ENCODE measurements around the gene ATP9A. TPM values are rescaled to one million over a fixed set of nuclear protein-coding genes. Genes with fewer than 3 reads are reported as not detected.

Gene ATP9A
- polyA plus RNA-seq, 1 donor from 2014 or later, result 56.1 TPM

DNA sequence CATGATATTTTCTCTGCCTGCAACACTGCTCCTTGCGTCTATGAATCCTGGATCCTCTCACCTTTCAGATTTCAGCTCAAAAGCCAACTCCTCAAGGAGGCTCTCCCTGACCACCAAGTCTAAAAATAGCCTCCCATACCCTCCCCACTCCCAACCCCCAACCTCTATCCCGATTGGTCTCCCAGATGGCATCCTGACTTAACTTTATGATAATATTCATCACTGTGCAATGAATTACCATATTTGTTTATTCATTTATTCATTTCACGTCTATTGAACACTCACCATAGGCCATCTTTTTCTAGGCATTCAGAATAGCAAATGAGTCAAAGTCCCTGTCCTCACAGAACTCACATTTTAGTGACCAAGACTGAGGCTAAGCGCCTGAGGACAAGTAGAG, 183.0 kb downstream of the ATP9A start:
- H3K4me3 ChIP-seq (ENCODE audit: low read length), result no peak overlapping the region
- H3K36me3 ChIP-seq (ENCODE audit: insufficient read depth, low read length), result no peaks in the 10 kb centered on the region
- H3K27me3 ChIP-seq (ENCODE audit: insufficient read depth, low read depth, low read length), result no peaks in the 10 kb centered on the region
- no peaks in the 10 kb centered on the region for H4K20me1 ChIP-seq (ENCODE audit: insufficient read depth)
- no peak overlapping the region for H2AFZ ChIP-seq (ENCODE audit: low read depth, low read length)
- no peak overlapping the region for H3K9ac ChIP-seq (ENCODE audit: low read length)
- no peaks in the 10 kb centered on the region for H3F3A ChIP-seq (ENCODE audit: insufficient read depth, low read length, poor library complexity, severe bottlenecking)
- H3K4me2 ChIP-seq (ENCODE audit: low read length), result no peak overlapping the region
- no peaks in the 10 kb centered on the region for H3K9me2 ChIP-seq (ENCODE audit: insufficient read depth, low read length)
- H3K79me2 ChIP-seq (replicated peaks; ENCODE audit: insufficient read depth, low read length), result no peaks in the 10 kb centered on the region
- TF ChIP-seq POLR2AphosphoS5 (IDR thresholded peaks at IDR 0.05) (no peak), EP300 (conservative IDR thresholded peaks at IDR 0.05; ENCODE audit: poor library complexity, severe bottlenecking) (no peak), EZH2 (IDR thresholded peaks at IDR 0.05; ENCODE audit: borderline replicate concordance, insufficient read depth, low read length, poor library complexity, severe bottlenecking) (no peak), TAF1 (IDR thresholded peaks at IDR 0.05; ENCODE audit: low read depth) (no peak)
- TF ChIP-seq, protein P1, sequence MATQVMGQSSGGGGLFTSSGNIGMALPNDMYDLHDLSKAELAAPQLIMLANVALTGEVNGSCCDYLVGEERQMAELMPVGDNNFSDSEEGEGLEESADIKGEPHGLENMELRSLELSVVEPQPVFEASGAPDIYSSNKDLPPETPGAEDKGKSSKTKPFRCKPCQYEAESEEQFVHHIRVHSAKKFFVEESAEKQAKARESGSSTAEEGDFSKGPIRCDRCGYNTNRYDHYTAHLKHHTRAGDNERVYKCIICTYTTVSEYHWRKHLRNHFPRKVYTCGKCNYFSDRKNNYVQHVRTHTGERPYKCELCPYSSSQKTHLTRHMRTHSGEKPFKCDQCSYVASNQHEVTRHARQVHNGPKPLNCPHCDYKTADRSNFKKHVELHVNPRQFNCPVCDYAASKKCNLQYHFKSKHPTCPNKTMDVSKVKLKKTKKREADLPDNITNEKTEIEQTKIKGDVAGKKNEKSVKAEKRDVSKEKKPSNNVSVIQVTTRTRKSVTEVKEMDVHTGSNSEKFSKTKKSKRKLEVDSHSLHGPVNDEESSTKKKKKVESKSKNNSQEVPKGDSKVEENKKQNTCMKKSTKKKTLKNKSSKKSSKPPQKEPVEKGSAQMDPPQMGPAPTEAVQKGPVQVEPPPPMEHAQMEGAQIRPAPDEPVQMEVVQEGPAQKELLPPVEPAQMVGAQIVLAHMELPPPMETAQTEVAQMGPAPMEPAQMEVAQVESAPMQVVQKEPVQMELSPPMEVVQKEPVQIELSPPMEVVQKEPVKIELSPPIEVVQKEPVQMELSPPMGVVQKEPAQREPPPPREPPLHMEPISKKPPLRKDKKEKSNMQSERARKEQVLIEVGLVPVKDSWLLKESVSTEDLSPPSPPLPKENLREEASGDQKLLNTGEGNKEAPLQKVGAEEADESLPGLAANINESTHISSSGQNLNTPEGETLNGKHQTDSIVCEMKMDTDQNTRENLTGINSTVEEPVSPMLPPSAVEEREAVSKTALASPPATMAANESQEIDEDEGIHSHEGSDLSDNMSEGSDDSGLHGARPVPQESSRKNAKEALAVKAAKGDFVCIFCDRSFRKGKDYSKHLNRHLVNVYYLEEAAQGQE (IDR thresholded peaks at IDR 0.05; ENCODE audit: borderline replicate concordance), result no peak
- TF ChIP-seq, protein P2, sequence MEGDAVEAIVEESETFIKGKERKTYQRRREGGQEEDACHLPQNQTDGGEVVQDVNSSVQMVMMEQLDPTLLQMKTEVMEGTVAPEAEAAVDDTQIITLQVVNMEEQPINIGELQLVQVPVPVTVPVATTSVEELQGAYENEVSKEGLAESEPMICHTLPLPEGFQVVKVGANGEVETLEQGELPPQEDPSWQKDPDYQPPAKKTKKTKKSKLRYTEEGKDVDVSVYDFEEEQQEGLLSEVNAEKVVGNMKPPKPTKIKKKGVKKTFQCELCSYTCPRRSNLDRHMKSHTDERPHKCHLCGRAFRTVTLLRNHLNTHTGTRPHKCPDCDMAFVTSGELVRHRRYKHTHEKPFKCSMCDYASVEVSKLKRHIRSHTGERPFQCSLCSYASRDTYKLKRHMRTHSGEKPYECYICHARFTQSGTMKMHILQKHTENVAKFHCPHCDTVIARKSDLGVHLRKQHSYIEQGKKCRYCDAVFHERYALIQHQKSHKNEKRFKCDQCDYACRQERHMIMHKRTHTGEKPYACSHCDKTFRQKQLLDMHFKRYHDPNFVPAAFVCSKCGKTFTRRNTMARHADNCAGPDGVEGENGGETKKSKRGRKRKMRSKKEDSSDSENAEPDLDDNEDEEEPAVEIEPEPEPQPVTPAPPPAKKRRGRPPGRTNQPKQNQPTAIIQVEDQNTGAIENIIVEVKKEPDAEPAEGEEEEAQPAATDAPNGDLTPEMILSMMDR (IDR thresholded peaks at IDR 0.05; ENCODE audit: poor library complexity, severe bottlenecking), result no peak
- H3K27ac ChIP-seq (ENCODE audit: low read length), result no peak overlapping the region
- no peaks in the 10 kb centered on the region for H3K9me3 ChIP-seq (ENCODE audit: low read length)

DNA sequence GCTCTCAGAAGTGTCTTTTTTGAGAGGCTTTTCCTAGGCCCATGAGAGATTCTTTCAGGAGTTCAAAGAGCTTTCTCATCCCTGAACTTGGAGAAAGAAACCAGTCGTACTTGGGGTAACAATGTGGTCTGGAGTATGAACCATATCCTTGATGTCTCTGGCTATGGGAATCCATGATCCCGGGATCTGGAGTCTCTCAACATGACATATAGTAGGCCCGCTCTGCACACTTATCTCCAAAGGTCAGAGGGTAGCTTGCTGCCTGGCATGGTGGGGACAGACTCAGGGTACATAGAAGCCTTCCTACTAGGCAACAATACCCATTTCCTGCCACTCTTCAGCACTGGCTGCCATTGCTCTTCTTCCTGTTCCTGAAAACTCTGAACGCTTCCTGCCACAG, 183.5 kb downstream of the ATP9A start:
- Histone ChIP-seq H3K9ac (ENCODE audit: low read length) (no peak overlapping the region), H3K79me2 (replicated peaks; ENCODE audit: insufficient read depth, low read length) (no peaks in the 10 kb centered on the region), H3K36me3 (ENCODE audit: insufficient read depth, low read length) (no peaks in the 10 kb centered on the region), H3K9me2 (ENCODE audit: insufficient read depth, low read length) (no peaks in the 10 kb centered on the region), H3K4me2 (ENCODE audit: low read length) (no peak overlapping the region), H3F3A (ENCODE audit: insufficient read depth, low read length, poor library complexity, severe bottlenecking) (no peaks in the 10 kb centered on the region), H3K27me3 (ENCODE audit: insufficient read depth, low read depth, low read length) (no peaks in the 10 kb centered on the region), H3K4me3 (ENCODE audit: low read length) (no peak overlapping the region), H3K27ac (ENCODE audit: low read length) (peak overlapping the region; percentile 2), H4K20me1 (ENCODE audit: insufficient read depth) (no peaks in the 10 kb centered on the region), H3K9me3 (ENCODE audit: low read length) (no peaks in the 10 kb centered on the region), H2AFZ (ENCODE audit: low read depth, low read length) (no peak overlapping the region)
- TF ChIP-seq EZH2 (IDR thresholded peaks at IDR 0.05; ENCODE audit: borderline replicate concordance, insufficient read depth, low read length, poor library complexity, severe bottlenecking) (no peak), MXI1 (conservative IDR thresholded peaks at IDR 0.05; ENCODE audit: poor library complexity, severe bottlenecking) (no peak), SMC3 (conservative IDR thresholded peaks at IDR 0.05; ENCODE audit: poor library complexity) (no peak), POLR2AphosphoS5 (IDR thresholded peaks at IDR 0.05) (no peak), TAF1 (IDR thresholded peaks at IDR 0.05; ENCODE audit: low read depth) (no peak), RAD21 (conservative IDR thresholded peaks at IDR 0.05) (no peak), EP300 (conservative IDR thresholded peaks at IDR 0.05; ENCODE audit: poor library complexity, severe bottlenecking) (no peak)
- TF ChIP-seq, protein P2 (IDR thresholded peaks at IDR 0.05; ENCODE audit: poor library complexity, severe bottlenecking), result no peak
- TF ChIP-seq, protein P1 (IDR thresholded peaks at IDR 0.05; ENCODE audit: borderline replicate concordance), result no peak

All from neural cell (in vitro differentiated cells).